Gastroesophageal sphincter (tissue), 4 donors: ENCODE data around the gene SLC43A1. TPM values are rescaled to one million over a fixed set of nuclear protein-coding genes. Genes with fewer than 3 reads are reported as not detected.

Experiments used
- ATAC-seq: fragments of 150-250 bp; one replicate; pipeline ENCODE4 v1.9.1; 2016; ENCODE audit warnings: mild to moderate bottlenecking, moderate library complexity
- H3K27ac ChIP-seq, 4 donors: fragments of 200-600 bp; sonication (generic) in 3 of 4; 1 replicate in 3 of 4; 2 replicates in 1 of 4; pipeline ENCODE4 v1.5.1; 2016 to 2019
- H3K27me3 ChIP-seq: fragments of 200-600 bp; sonication (generic); one replicate; pipeline ENCODE4 v1.5.1; 2019
- H3K36me3 ChIP-seq, 2 donors: fragments of 200-600 bp; sonication (generic); one replicate each; pipeline ENCODE4 v1.5.1; 2019; ENCODE audit warnings: control low read depth in 1 of 2
- H3K4me1 ChIP-seq, 3 donors: fragments of 200-600 bp; sonication (generic); 1 replicate in 2 of 3; 2 replicates in 1 of 3; pipeline ENCODE4 v1.5.1; 2016 to 2019; ENCODE audit warnings: control low read depth in 2 of 3
- H3K4me3 ChIP-seq, 2 donors: fragments of 200-600 bp; sonication (generic); one replicate each; pipeline ENCODE4 v1.5.1; 2019; ENCODE audit warnings: mild to moderate bottlenecking in 1 of 2, moderate library complexity in 1 of 2
- H3K9me3 ChIP-seq, 3 donors: fragments of 200-600 bp; sonication (generic); one replicate each; pipeline ENCODE4 v1.5.1; 2017 to 2019; ENCODE audit warnings: control low read depth in 2 of 3
- EP300 ChIP-seq: sonication (generic); formaldehyde crosslinking; IDR thresholded peaks from one replicate; pipeline ENCODE4 v1.6.1; 2017; ENCODE audit warnings: antibody characterized with exemption, mild to moderate bottlenecking
- POLR2A ChIP-seq, 2 donors: fragments of 450-650 bp; IDR thresholded peaks; one replicate each; pipeline ENCODE4 v1.6.1; 2017; ENCODE audit warnings: antibody characterized with exemption in 2 of 2, mild to moderate bottlenecking in 2 of 2, moderate library complexity in 1 of 2
- POLR2AphosphoS5 ChIP-seq: sonication (generic); formaldehyde crosslinking; IDR thresholded peaks from one replicate; pipeline ENCODE4 v1.6.1; 2017; ENCODE audit warnings: antibody characterized with exemption
- WGBS, 2 donors: methylation state at CpG; one replicate each; pipeline ENCODE4 v1.1.5; 2018; ENCODE audit warnings: low coverage in 1 of 2; 5-methylcytosine and 5-hydroxymethylcytosine counted together
- total RNA-seq, 4 donors: library from RNA; depleted of rRNA; stranded (reverse); fragments of >200 nt; gene quantifications; one replicate each; pipeline ENCODE4 v1.1.0, GENCODE V29; 2016
- TF ChIP-seq, protein P1 (sequence below), 4 experiments: fragments of 200-600 bp in 2 of 4; fragments of 450-650 bp in 2 of 4; sonication (generic) in 1 of 4; IDR thresholded peaks; one replicate each; pipeline ENCODE4 v1.5.1; 2017 to 2019; ENCODE audit warnings: antibody characterized with exemption in 4 of 4, mild to moderate bottlenecking in 2 of 4, moderate library complexity in 2 of 4

SLC43A1 gene
- total RNA-seq, 4 donors from 2014 or later, result 14.8 to 36.6 (median 19.7) TPM

DNA sequence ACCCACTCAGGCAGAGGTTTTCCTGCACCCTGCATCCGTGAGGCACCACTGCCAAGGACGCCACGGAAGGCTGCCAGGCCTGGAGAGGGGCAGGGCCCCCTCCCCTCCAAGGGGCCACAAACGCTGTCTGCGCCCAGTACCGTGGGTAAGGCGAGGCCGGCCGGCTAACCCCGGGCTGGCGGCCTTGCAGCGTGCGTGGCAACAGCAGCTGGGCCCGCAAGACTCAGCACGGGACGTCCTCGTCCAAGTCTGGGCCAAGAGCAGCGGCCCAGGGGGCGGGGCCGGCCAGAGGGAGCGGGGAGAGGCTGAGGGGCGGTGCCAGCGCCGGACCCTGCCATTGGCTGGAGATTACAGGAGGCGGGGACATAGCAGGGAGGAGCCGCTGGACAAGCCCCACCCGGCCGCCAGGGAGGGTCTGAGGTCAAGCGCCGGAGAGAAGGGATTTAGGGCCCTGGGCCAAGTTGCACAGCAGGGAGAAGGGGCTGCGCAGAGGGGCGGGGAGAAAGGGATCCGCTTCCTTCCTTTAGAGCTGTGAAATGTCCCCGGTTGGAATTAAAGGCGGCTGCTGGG lies 16.0 kb downstream of the SLC43A1 start:
- Histone ChIP-seq H3K36me3 (peaks cover 0 to 50% of the 10 kb centered on the region in 2 donors), H3K27me3 (no peaks in the 10 kb centered on the region), H3K27ac (peak overlapping the region; percentile 69 to 89 (median 82)), H3K4me3 (peak overlapping the region in 1 of 2 donors; percentile 38), H3K9me3 (no peaks in the 10 kb centered on the region), H3K4me1 (peaks cover 0 to 42% (median 14%) of the 10 kb centered on the region in 3 donors)
- peak; percentile 99 for ATAC-seq
- TF ChIP-seq POLR2AphosphoS5, result peak; percentile 73
- TF ChIP-seq, protein P1, sequence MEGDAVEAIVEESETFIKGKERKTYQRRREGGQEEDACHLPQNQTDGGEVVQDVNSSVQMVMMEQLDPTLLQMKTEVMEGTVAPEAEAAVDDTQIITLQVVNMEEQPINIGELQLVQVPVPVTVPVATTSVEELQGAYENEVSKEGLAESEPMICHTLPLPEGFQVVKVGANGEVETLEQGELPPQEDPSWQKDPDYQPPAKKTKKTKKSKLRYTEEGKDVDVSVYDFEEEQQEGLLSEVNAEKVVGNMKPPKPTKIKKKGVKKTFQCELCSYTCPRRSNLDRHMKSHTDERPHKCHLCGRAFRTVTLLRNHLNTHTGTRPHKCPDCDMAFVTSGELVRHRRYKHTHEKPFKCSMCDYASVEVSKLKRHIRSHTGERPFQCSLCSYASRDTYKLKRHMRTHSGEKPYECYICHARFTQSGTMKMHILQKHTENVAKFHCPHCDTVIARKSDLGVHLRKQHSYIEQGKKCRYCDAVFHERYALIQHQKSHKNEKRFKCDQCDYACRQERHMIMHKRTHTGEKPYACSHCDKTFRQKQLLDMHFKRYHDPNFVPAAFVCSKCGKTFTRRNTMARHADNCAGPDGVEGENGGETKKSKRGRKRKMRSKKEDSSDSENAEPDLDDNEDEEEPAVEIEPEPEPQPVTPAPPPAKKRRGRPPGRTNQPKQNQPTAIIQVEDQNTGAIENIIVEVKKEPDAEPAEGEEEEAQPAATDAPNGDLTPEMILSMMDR (IDR thresholded peaks at IDR 0.05), result peak in 2 of 4 experiments; percentile 12 to 32
- no peak for TF ChIP-seq EP300
- TF ChIP-seq POLR2A (IDR thresholded peaks at IDR 0.05), result peak; percentile 13 to 25
- 0 to 14% methylated on average over 2 to 3 of the region's 35 CpGs for WGBS, 2 donors

DNA sequence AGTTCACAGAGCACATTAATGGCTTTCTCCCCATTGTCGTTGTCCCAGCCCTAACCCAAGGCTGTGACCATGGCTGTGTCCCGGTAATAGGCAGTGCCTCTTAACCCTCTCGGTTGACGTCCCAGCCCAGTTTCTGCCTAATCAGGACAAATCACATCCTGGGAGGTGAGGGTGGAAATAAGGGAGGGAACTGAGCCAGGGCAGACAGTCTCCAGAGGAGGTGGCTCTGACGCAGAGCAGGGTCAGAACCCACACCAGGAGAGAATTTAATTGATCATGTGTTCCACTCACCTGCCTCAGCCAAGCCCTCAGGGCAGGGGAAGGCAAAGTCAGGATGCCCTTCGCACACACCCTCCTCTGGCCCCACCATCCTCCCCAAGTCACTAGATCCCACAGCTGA lies 17.0 kb downstream of the SLC43A1 start:
- H3K27me3 ChIP-seq, result no peaks in the 10 kb centered on the region
- no peaks in the 10 kb centered on the region for H3K9me3 ChIP-seq
- peaks cover 0 to 52% of the 10 kb centered on the region in 2 donors for H3K36me3 ChIP-seq
- ATAC-seq, result no peak
- TF ChIP-seq, protein P1 (IDR thresholded peaks at IDR 0.05), result no peak
- TF ChIP-seq POLR2A (IDR thresholded peaks at IDR 0.05) (no peak), POLR2AphosphoS5 (no peak), EP300 (no peak)
- no peak overlapping the region for H3K4me3 ChIP-seq
- H3K27ac ChIP-seq, result peak overlapping the region in 3 of 4 donors; percentile 80 to 89 (median 84)
- 100% methylated on average over 1 of the region's 6 CpGs; no CpG with 5 or more reads in 1 of the 2 donors for WGBS, 2 donors
- H3K4me1 ChIP-seq, result peaks cover 0 to 42% (median 14%) of the 10 kb centered on the region in 3 donors

DNA sequence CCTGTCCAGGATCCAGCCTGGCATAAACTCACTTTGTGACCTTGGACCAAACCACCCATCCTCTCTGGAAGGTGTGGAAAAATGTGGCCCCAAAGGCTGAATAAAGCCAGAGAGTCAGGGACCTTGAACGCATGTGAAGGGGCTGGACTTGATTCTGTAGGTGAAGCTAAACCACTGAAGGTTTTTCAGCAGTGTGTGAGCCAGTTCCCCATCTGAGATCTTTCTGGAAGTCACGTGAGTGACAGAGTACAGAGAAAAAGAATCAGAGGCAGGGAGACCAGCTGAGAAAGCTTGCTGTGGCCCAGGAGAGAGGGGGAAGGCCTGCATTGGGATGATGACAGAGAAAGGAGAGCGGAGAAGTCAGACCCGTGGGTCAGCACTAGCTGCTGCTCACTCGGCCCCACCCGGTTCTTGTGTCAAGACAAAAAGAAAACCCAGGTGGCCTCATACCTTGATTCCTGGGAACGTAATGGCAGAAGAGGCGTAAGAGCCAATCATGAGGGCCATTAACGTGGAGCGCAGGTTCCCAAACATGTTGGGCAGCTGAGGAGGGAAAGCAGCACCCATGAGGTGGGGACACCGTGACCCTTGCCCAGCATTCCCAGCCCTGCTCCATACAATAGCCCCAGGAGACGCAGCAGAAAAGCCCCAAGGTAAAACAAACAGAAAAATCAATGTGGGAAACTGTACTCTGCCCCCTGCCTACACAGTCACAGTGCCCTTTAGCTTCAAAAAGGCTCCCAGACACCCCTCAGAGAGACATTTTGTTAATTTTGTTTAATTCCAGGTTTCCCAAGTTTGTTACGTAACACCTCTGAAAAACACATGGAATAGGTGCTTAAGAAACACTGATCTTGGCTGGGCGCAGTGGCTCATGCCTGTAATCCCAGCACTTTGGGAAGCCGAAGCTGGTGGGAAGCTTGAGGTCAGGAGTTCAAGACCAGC lies 17.9 kb downstream of the SLC43A1 start:
- H3K36me3 ChIP-seq, result peaks cover 0 to 58% of the 10 kb centered on the region in 2 donors
- no peaks in the 10 kb centered on the region for H3K9me3 ChIP-seq
- 73 to 88% methylated on average over 3 to 14 of the region's 15 CpGs for WGBS, 2 donors
- ATAC-seq, result no peak
- no peaks in the 10 kb centered on the region for H3K27me3 ChIP-seq
- peak overlapping the region in 1 of 4 donors; percentile 84 for H3K27ac ChIP-seq
- H3K4me1 ChIP-seq, result peaks cover 0 to 42% (median 14%) of the 10 kb centered on the region in 3 donors
- no peak overlapping the region for H3K4me3 ChIP-seq
- TF ChIP-seq, protein P1 (IDR thresholded peaks at IDR 0.05), result no peak
- TF ChIP-seq POLR2AphosphoS5 (no peak), EP300 (no peak), POLR2A (IDR thresholded peaks at IDR 0.05) (no peak)

DNA sequence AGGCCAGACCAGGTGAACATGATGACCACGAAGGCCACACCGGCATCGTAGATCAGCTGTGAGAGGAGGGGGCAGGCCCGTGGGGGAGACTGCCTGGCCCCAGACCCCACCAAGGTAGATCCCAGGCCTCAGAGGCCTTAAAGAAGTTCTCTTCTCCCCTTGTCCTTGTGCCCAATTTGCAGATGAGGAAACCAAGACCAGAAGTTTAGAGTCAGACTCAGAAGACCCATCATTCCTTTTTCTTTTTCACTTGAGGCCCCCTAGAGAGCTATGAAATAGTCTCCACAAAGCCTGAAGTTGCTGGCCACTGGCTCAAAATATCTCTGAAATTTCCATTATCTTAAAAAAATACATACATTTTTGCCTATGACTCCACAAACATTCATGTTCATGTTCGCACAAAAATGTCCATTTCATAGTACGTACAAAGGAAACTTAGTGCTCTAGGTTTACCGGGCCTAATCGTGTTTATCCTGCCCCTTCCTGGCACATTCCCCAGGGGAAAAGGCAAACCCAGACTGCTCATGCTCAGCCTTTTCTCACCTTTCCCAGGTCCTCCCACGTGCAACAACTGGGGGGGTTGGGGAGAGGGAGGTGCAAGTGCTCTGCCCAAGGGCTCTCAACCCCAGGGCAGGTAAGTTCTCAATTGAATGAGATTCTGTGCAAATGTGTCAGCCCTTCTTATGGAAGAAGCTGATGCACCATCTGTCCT lies 19.2 kb downstream of the SLC43A1 start:
- peaks cover 0 to 63% of the 10 kb centered on the region in 2 donors for H3K36me3 ChIP-seq
- no peak for ATAC-seq
- TF ChIP-seq EP300, result no peak
- TF ChIP-seq POLR2AphosphoS5, result no peak
- H3K4me3 ChIP-seq, result no peak overlapping the region
- no peaks in the 10 kb centered on the region for H3K27me3 ChIP-seq
- H3K27ac ChIP-seq, result no peak overlapping the region
- 70 to 72% methylated on average over 5 of the region's 9 CpGs for WGBS, 2 donors
- peaks cover 0 to 34% (median 14%) of the 10 kb centered on the region in 3 donors for H3K4me1 ChIP-seq
- no peaks in the 10 kb centered on the region for H3K9me3 ChIP-seq
